ENCODE results near the gene DCAF15. TPM values are rescaled to one million over a fixed set of nuclear protein-coding genes. Genes with fewer than 3 reads are reported as not detected.
A peak's percentile ranks its signal among the peaks of the same experiment; 100 is the strongest.
"Not testable (repeated sequence)": the region's sequence is repeated elsewhere in the genome, so short reads cannot be mapped to it uniquely, and the experiment has no call there.

The DCAF15 gene
- total RNA-seq, 1 experiment from 2014 or later = 41.6 TPM

DNA sequence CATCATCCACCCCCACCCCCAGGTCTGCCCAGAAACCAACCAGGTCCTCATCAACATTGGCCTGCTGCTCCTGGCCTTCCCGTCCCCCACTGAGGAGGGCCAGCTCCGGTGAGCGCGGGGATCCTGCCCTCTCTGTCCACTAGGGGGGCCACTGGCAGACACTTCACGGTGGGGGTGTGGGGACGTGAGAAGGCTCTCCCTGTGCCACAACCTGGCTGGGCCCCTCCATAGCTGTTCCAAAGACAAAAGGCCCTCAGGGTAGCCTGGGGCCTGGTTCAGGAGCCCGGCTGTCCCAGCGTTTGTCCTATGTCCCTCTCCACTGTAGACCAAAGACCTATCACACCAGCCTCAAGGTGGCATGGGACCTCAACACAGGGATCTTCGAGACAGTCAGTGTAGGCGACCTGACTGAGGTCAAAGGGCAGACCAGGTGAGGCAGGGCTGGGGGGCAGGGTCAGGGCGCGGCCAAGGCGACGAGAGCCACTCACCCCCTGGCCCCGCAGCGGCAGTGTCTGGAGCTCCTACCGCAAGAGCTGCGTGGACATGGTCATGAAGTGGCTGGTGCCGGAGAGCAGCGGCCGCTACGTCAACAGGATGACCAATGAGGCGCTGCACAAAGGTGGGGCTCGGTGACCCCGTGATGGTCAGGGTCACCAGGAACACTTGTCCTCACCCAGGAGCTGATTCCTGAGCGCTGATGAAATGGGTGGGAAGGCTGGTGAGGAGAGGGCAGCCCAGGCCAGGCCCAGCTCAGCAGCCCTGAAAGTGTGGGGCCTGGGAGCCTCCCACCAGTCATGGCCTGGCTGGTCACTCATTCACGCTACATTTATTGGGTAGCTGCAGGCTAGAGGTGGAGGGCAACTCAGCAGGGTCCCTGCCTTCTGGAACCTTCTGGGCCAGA lies 7.9 kb downstream of the DCAF15 start:
- DNase-seq (ENCODE audit: low spot score) = no peak

DNA sequence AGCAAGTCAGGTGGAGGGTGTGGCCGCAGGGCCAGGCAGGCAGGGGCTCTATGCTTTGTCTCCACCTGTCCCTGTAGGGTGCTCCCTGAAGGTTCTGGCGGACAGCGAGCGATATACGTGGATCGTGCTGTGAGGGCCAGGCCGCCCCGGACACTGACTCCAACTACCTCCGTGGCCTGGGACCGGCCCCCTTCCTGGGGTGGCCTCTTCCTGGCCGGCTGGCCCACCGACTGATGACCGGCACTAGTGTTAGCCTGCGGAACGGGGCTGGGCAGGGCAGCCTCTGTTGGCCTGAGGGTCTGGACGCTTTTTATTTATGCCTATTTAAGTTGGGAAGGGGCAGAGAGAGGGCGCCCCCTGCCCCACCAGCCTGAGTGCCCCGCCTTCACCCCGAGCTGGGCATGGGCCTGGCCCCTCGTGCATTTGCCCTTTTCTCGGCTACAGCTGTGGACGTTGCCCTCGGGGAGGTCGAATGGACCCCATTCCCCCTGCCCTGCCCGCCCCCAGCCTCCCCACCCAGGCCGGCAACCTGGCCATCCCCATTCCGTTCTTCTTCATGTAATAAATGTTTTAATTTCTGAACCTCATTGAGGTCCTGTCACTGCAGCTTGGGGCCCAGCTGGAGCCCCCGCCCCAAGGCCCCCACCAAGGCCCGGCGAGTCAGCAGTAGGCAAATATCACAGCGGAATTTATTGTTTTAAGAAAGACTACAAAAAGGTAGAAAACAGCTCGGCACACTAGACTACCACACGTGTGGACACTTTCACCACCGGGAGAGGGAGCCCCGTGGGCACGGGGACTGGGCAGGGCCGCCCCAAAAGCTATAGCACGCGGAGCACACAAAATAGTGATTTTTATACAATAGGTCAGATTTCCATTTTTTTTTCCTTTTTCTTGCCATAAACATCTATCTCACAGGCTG lies 8.8 kb downstream of the DCAF15 start:
- no peak for DNase-seq (ENCODE audit: low spot score)

DNA sequence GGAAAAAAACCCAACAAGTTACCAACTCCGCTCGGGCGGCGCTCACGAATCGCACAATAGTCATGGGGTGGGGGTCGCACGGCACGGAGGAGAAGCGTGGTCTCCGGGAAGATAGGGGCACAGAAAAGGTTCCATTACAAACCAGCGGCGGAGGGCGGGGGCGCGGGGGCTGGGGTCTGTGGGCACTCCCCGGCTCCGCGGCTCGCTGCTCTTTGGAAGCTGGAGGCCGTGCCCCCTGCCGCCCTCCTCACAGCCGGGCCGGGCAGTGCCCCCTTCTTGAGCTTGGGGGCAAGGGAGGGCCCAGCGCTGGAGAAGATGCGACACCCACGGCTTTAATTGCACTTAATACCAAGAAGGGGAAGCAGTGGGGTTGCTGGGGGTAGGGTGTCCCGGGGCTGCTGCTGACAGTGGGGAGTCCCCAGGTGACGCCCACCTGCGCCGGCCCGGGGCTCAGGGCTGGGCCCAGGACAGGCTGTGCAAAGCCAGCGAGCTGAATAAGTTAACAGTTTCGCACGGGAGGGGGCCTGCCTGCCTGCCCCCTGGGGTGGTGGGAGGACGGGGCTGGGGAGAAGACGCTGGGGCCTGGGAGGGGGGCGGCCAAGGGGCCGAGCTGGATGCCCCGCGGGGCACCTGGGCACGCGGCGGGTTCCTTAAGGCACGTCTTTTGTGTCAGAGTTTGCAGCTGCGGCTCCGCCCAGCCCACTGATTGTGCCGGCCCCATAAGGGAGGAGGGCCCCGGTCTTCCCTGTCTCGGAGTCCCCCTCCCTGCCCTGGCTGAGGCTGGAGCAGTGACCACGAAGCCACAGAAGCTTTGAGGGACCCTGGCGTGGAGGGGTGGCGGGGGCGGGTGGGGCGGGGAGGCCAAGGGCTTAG lies 9.8 kb downstream of the DCAF15 start:
- no peak for DNase-seq (ENCODE audit: low spot score)

DNA sequence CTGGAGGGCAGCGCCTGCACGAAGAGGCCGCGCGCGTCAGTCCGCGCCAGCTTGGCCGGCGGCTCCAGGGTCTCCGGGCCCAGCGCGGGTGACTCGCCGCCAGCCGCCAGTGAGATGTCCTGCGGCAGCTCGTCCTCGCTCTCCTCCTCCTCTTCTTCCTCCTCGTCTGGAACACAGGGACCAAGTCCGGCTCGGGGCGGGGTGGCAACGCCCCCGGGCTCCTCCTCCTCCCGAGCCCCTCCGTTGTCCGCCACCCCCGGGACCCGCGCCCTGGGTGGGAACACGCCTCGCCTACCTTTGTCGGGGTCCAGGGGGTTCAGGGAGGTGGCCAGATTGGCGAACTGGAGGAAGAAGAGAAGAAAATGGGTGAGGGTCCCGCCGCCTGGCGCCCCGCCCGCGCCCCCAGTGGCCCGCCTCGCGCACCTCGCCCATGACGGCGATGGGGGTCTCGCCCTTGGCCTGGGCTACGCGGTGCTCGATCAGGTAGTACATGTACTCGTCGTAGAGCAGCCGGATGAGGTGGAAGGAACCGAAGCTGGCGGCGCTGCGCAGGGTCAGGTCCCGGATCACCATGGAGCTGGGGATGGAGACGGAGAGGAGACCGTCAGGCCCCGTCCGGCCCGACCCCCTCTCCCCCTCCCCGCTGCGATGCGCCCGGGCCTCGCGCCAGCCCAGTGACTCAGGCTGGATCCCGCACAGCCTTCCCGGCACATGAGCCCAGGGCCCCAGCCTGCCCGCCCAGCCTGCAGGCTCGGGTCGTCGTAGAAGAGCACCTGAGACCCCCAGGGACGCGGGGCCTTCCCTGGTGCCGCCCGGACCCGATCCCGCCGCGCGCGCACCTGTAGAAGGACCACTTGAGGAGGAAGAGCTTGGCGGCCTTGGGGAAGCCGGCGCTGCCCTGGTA lies 10.6 kb downstream of the DCAF15 start:
- DNase-seq (ENCODE audit: low spot score) = no peak

- DNase-seq (ENCODE audit: low spot score) = no peak
These were observed 11.3 kb downstream of the DCAF15 start for GRCh38 chr19:13963603-13964105.

DNA sequence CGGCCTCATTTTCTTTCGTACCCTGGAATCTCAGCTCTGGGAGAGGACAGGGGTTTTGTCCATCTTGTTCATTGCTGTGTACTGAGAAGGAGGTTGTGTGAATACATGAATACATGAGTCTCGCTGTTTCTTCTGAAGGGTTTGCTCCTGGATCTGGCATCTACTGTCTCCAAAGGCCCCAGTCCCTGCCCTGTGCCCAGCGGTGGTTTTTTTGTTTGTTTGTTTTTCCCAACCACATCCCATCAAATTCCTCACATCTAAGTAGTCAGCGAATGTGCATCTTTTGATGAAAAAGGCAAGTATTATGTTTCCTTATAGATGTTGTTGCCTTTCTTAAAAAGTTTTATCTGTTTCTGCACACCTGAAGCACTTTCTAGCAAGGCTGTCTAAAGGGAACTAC lies 12.5 kb downstream of the DCAF15 start:
- peak; percentile 76 for DNase-seq (ENCODE audit: low spot score)

GRCh38 chr19:13965377-13965896 lies 13.1 kb downstream of the DCAF15 start:
- DNase-seq (ENCODE audit: low spot score) = no peak

DNA sequence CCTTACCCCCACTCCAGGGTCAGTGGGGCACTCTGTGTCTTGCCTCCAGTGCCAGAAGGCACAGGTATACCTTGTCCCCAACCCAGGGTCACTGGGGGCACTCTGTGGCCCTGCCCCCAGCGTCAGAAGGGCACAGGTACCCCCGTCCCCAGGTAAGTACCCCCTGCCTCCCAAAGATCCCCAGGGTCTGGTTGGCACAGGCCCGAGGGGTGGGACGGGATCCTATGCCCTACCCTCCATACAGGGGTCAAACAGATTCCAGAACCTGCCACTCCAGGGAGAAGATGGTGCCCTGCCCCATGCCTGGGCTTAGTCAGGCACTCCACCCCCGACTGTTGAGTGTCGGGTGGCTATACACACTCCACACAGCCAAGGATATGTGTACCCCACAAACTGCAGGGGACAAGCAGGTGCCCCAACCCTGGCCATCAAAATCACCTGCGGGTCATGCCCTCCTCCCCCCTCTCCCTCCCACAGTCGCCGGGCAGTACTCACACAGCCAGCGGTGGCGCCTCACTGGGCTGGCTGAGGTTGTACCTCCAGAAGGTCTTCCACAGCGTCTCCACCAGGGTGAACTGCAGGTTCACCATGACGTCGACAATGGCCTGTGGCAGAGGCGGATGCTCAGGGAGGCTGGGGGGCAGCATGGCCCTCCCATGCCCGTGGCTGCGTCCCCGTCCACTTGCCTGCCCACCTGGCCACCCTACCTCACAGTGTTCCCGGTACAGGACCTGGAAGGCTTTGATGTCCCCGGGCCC lies 13.8 kb downstream of the DCAF15 start:
- DNase-seq (ENCODE audit: low spot score) = no peak

GRCh38 chr19:13966684-13967128 lies 14.4 kb downstream of the DCAF15 start:
- no peak for DNase-seq (ENCODE audit: low spot score)

DNA sequence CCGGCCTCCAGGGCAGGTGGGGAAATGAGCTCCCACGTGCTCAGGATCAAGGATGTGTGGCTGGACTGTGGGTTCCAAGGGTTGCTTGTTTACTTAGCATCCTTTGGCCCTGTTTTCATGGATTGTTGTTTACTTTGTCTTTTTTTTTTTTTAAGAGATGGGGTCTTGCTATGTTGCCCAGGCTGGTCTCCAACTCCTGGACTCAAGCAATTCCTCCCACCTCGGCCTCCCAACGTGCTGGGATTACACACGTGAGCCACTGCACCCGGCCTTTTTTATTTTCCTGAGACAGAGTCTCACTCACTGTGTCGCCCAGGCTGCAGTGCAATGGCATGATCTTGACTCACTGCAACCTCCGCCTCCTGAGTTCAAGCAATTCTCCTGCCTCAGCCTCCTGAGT lies 14.9 kb downstream of the DCAF15 start:
- not testable (repeated sequence) for DNase-seq (ENCODE audit: low spot score)

- no peak for DNase-seq (ENCODE audit: low spot score)
These were observed 16.1 kb downstream of the DCAF15 start for GRCh38 chr19:13968383-13968935.

GRCh38 chr19:13968999-13969398 lies 16.7 kb downstream of the DCAF15 start:
- no peak for DNase-seq (ENCODE audit: low spot score)

- no peak for DNase-seq (ENCODE audit: low spot score)
These were observed 17.6 kb downstream of the DCAF15 start for GRCh38 chr19:13969897-13970296.

GRCh38 chr19:13971868-13972267 lies 19.6 kb downstream of the DCAF15 start:
- DNase-seq (ENCODE audit: low spot score) = not testable (repeated sequence)

DNA sequence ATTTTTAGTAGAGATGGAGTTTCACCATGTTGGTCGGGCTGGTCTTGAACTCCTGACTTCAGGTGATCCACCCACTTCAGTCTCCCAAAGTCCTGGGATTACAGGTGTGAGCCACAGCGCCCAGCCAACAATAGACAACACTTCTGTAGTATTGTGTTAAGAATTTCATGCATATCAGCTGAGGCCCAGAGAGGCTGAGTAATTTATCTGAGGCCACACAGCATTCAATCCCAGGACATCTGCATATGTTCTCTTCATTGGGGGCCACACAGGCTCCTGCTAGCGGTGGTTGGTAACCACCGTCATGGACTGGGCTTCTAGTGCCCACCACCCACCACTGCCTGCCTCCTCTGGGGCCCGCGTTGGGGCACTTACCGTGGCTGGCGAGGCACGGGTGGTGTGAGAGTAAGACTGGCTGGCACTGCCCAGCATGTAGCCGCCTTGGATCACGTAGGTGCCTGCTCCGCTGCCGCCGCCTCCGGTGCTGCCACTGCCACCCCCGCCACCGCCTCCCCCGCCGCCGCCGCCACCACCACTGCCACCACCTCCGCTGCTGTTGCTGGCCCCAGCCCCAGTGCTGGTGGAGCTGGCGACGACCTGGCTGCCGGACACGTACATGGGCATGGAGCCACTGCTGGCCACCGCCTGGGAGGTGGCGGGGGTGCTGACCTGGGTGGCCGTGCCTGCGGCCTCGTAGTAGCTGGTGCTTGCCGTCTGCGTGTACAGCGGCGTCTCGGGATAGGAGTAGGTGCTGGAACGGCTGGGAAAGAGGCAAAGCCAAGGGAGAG lies 20.3 kb downstream of the DCAF15 start:
- DNase-seq (ENCODE audit: low spot score) = no peak

GRCh38 chr19:13973479-13973878 lies 21.2 kb downstream of the DCAF15 start:
- not testable (repeated sequence) for DNase-seq (ENCODE audit: low spot score)

DNA sequence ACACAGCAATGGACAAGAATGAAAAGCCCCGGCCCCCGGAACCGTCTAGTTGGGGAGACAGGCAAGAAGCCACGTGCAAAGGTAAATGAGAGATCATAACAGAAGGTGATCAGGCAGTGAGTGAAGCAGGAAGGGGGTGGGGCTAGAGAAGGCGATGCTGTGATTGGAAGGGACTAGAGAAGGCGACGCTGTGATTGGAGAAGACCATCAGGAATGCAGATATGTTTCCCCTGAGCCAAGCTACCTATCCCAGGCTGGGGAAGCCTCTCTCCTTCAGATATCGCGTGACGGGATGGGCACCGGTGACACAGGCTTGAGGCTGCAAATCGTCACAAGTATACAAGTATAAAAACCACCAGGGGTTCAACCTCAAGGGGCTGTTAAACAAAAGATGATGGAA lies 21.8 kb downstream of the DCAF15 start:
- DNase-seq (ENCODE audit: low spot score) = peak; percentile 71

DNA sequence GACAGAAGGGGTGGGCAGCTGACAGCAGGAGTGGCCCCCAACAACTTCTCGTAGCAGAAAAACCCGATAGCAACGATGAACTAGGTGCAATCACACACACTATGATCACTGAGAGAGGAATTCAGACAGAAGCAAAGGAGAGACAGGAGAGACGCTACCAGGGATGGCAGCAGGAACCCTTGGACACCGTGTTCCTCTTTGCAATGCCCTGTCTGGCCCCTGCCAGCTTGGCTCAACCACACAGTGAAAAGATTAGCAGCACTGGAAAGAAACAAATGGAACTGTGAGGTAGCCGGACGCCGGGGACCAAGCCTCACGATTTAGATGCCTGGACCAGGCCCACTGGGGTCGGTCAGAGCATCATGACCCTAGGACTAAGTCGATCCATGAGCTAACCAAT lies 23.6 kb downstream of the DCAF15 start:
- DNase-seq (ENCODE audit: low spot score) = no peak

All from A172 (cell line).